ENCODE data around the gene SATB2. TPM values are rescaled to one million over a fixed set of nuclear protein-coding genes. Genes with fewer than 3 reads are reported as not detected.

The SATB2 gene
- total and polyA plus RNA-seq, 2 donors (not counting 1 experiment from before 2014, with no cell fraction given): 3.8 to 28.1 TPM

- DNase-seq (ENCODE audit: low read depth in 2 of 2): no peak
- no peaks in the 10 kb centered on the region for H3K9me3 ChIP-seq (ENCODE audit: control insufficient read depth, insufficient read depth, low read depth, low read length)
- TF ChIP-seq EZH2 (IDR thresholded peaks at IDR 0.05; ENCODE audit: low read length, missing control alignments): no peak
- no peak for TF ChIP-seq CTCF (conservative IDR thresholded peaks at IDR 0.05 in 1 of 2, IDR thresholded peaks at IDR 0.05 in 1 of 2; ENCODE audit: low read depth in 1 of 2, low read length in 2 of 2)
- H3K36me3 ChIP-seq (ENCODE audit: control insufficient read depth, insufficient read depth, low read length): no peaks in the 10 kb centered on the region
- no peak overlapping the region for H3K4me2 ChIP-seq (ENCODE audit: extremely low read depth, insufficient read depth, low read length)
- no peaks in the 10 kb centered on the region for H3K4me1 ChIP-seq (ENCODE audit: control insufficient read depth, extremely low read depth, insufficient read depth, low read length)
- no peak overlapping the region for H2AFZ ChIP-seq (ENCODE audit: low read length)
- no peak overlapping the region for H3K27ac ChIP-seq (ENCODE audit: insufficient read depth, low read length)
- H4K20me1 ChIP-seq (ENCODE audit: control insufficient read depth, extremely low read depth, insufficient read depth, low read length): no peaks in the 10 kb centered on the region
- peaks cover 6% of the 10 kb centered on the region for H3K27me3 ChIP-seq (ENCODE audit: control insufficient read depth, insufficient read depth, low read length)
- no peak overlapping the region for H3K4me3 ChIP-seq (replicated peaks in 1 of 4; ENCODE audit: control extremely low read depth in 1 of 4, insufficient read depth in 1 of 4, low read depth in 3 of 4, low read length in 4 of 4)
- no peaks in the 10 kb centered on the region for H3K79me2 ChIP-seq (ENCODE audit: control insufficient read depth, insufficient read depth, low read length)
- H3K9ac ChIP-seq (ENCODE audit: insufficient read depth, low read length): no peak overlapping the region
These were observed 23.2 kb upstream of the SATB2 start for GRCh38 chr2:199480966-199481365.

GRCh38 chr2:199477277-199477834 lies 19.6 kb upstream of the SATB2 start:
- Histone ChIP-seq H2AFZ (ENCODE audit: low read length) (no peak overlapping the region), H3K36me3 (ENCODE audit: control insufficient read depth, insufficient read depth, low read length) (no peaks in the 10 kb centered on the region), H3K27me3 (ENCODE audit: control insufficient read depth, insufficient read depth, low read length) (peaks cover 16% of the 10 kb centered on the region), H4K20me1 (ENCODE audit: control insufficient read depth, extremely low read depth, insufficient read depth, low read length) (no peaks in the 10 kb centered on the region), H3K4me1 (ENCODE audit: control insufficient read depth, extremely low read depth, insufficient read depth, low read length) (no peaks in the 10 kb centered on the region), H3K4me3 (replicated peaks in 1 of 4; ENCODE audit: control extremely low read depth in 1 of 4, insufficient read depth in 1 of 4, low read depth in 3 of 4, low read length in 4 of 4) (no peak overlapping the region), H3K4me2 (ENCODE audit: extremely low read depth, insufficient read depth, low read length) (no peak overlapping the region), H3K79me2 (ENCODE audit: control insufficient read depth, insufficient read depth, low read length) (no peaks in the 10 kb centered on the region), H3K9me3 (ENCODE audit: control insufficient read depth, insufficient read depth, low read depth, low read length) (no peaks in the 10 kb centered on the region), H3K9ac (ENCODE audit: insufficient read depth, low read length) (no peak overlapping the region), H3K27ac (ENCODE audit: insufficient read depth, low read length) (no peak overlapping the region)
- TF ChIP-seq CTCF (conservative IDR thresholded peaks at IDR 0.05 in 1 of 2, IDR thresholded peaks at IDR 0.05 in 1 of 2; ENCODE audit: low read depth in 1 of 2, low read length in 2 of 2): no peak
- no peak for TF ChIP-seq EZH2 (IDR thresholded peaks at IDR 0.05; ENCODE audit: low read length, missing control alignments)
- DNase-seq (ENCODE audit: low read depth in 2 of 2): no peak

- peak; percentile 42 to 57 for DNase-seq (ENCODE audit: low read depth in 2 of 2)
- Histone ChIP-seq H3K79me2 (ENCODE audit: control insufficient read depth, insufficient read depth, low read length) (no peaks in the 10 kb centered on the region), H4K20me1 (ENCODE audit: control insufficient read depth, extremely low read depth, insufficient read depth, low read length) (no peaks in the 10 kb centered on the region), H3K27me3 (ENCODE audit: control insufficient read depth, insufficient read depth, low read length) (peaks cover 60% of the 10 kb centered on the region), H3K9me3 (ENCODE audit: control insufficient read depth, insufficient read depth, low read depth, low read length) (no peaks in the 10 kb centered on the region), H2AFZ (ENCODE audit: low read length) (no peak overlapping the region), H3K27ac (ENCODE audit: insufficient read depth, low read length) (no peak overlapping the region), H3K36me3 (ENCODE audit: control insufficient read depth, insufficient read depth, low read length) (no peaks in the 10 kb centered on the region), H3K4me2 (ENCODE audit: extremely low read depth, insufficient read depth, low read length) (peak overlapping the region; percentile 66), H3K4me1 (ENCODE audit: control insufficient read depth, extremely low read depth, insufficient read depth, low read length) (no peaks in the 10 kb centered on the region), H3K9ac (ENCODE audit: insufficient read depth, low read length) (no peak overlapping the region), H3K4me3 (replicated peaks in 1 of 4; ENCODE audit: control extremely low read depth in 1 of 4, insufficient read depth in 1 of 4, low read depth in 3 of 4, low read length in 4 of 4) (peak overlapping the region in 1 of 4 experiments; percentile 39)
- TF ChIP-seq CTCF (conservative IDR thresholded peaks at IDR 0.05 in 1 of 2, IDR thresholded peaks at IDR 0.05 in 1 of 2; ENCODE audit: low read depth in 1 of 2, low read length in 2 of 2) (peak; percentile 63 to 74), EZH2 (IDR thresholded peaks at IDR 0.05; ENCODE audit: low read length, missing control alignments) (no peak)
These were observed 13.8 kb upstream of the SATB2 start for GRCh38 chr2:199471443-199472057.

Measured in fibroblast of lung (primary cell).